Activated CD8-positive, alpha-beta T cell treated with anti-CD3 and anti-CD28 coated beads for 36 hours (primary cell): ENCODE results near the gene SLC35B3. TPM values are rescaled to one million over a fixed set of nuclear protein-coding genes. Genes with fewer than 3 reads are reported as not detected.

Source experiments
- ATAC-seq: fragments of 200-7000 bp; cut with Tn5 transposase; one replicate; pipeline ENCODE4 v1.10.0; 2021; ENCODE audit warnings: mild to moderate bottlenecking, moderate library complexity
- CTCF ChIA-PET: fragments of 350-600 bp; sonication (Branson Sonifier 250); formaldehyde crosslinking; loops from one replicate; lab custom pipeline; 2021; ENCODE audit warnings: antibody characterized with exemption; lab: Charles Lee
- POLR2A ChIA-PET: fragments of 350-600 bp; sonication (Branson Sonifier 250); formaldehyde crosslinking; loops from one replicate; lab custom pipeline; 2021; ENCODE audit warnings: antibody characterized with exemption; lab: Charles Lee
- DNase-seq: peaks from one replicate; pipeline ENCODE4 v3.0.0-alpha.2; 2020
- H3K27ac Mint-ChIP-seq: one replicate; pipeline ENCODE4 v1.8.0; 2021; ENCODE audit warnings: mild to moderate bottlenecking, mixed read lengths
- H3K27me3 Mint-ChIP-seq: one replicate; pipeline ENCODE4 v1.8.0; 2021; ENCODE audit warnings: mixed read lengths
- H3K36me3 Mint-ChIP-seq: one replicate; pipeline ENCODE4 v1.8.0; 2021; ENCODE audit warnings: low read depth, mixed read lengths
- H3K4me1 Mint-ChIP-seq: one replicate; pipeline ENCODE4 v1.8.0; 2021; ENCODE audit warnings: low read depth, mixed read lengths
- H3K4me3 Mint-ChIP-seq: one replicate; pipeline ENCODE4 v1.8.0; 2021; ENCODE audit warnings: mild to moderate bottlenecking, moderate library complexity, mixed read lengths
- H3K9me3 Mint-ChIP-seq: one replicate; pipeline ENCODE4 v1.8.0; 2021; ENCODE audit warnings: mixed read lengths
- CTCF ChIP-seq: fragments of 200-600 bp; IDR thresholded peaks from one replicate; pipeline ENCODE4 v1.8.0; 2022; ENCODE audit warnings: antibody characterized with exemption, mild to moderate bottlenecking
- intact Hi-C: fragments of 100-400 bp; cut with micrococcal nuclease; formaldehyde crosslinking; loops from one replicate; pipeline ENCODE4 v1.10.0; 2022
- total RNA-seq, 2 experiments: library from RNA; stranded (reverse); gene quantifications; one replicate each; pipeline ENCODE4 v1.2.3, GENCODE V29; 2021

SLC35B3 gene
- total RNA-seq, 2 experiments from 2014 or later: 7.1 to 7.8 TPM

DNA sequence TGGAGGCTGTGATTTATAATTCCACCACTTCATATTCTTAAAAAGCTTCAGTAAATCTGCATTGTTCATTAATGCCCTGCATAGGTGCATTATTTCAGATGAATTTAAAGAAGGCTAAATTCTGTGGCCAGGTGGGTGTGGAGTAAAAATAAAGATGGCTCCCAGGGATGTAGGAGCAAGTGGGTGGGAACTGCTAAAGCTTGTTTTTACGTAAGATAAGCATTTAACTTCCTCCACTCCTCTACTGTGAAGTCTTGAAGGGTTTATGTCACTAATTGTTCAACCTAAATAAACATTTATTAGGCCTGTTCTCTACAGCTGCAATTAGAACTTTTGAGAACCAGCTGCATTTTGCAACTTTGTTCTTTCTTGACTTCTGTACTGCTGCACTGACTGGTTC lies 6.8 kb upstream of the SLC35B3 start:
- intact Hi-C loops: no loop called here
- no peak for DNase-seq
- Mint-ChIP-seq H3K36me3 (no peaks in the 10 kb centered on the region), H3K27me3 (no peaks in the 10 kb centered on the region), H3K9me3 (no peaks in the 10 kb centered on the region), H3K27ac (no peak overlapping the region), H3K4me3 (no peak overlapping the region), H3K4me1 (no peaks in the 10 kb centered on the region)
- ChIA-PET CTCF (interaction anchor here (0.9 to 1.1 kb wide), 2 partner anchors 10 to 18 kb away, joined by 3 read pairs; no protein-coding TSS in a partner anchor), POLR2A (no interaction called here)
- ATAC-seq: no peak
- no peak for TF ChIP-seq CTCF

DNA sequence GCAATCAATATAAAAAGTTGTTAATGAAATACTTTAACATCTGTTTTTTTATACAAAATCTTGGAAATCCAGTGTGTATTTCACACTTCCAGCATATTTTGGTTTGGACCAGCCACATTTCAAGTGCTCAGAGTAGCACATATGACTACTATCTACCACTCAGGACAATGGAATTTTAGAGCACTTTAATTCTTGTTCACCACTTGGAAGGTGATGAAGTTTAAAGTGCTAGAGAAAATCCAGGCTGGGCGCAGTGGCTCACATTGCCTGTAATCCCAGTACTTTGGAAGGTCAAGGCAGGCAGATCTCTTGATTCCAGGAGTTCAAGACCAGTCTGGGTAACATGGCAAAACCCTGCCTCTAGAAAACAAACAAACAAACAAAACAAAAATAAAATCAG lies 6.1 kb upstream of the SLC35B3 start:
- ChIA-PET CTCF (interaction anchor here (0.9 to 1.1 kb wide), 2 partner anchors 9 to 18 kb away, joined by 3 read pairs; no protein-coding TSS in a partner anchor), POLR2A (no interaction called here)
- ATAC-seq (no peak), DNase-seq (no peak)
- Mint-ChIP-seq H3K27me3 (no peaks in the 10 kb centered on the region), H3K36me3 (no peaks in the 10 kb centered on the region), H3K9me3 (no peaks in the 10 kb centered on the region), H3K27ac (no peak overlapping the region), H3K4me1 (no peaks in the 10 kb centered on the region), H3K4me3 (no peak overlapping the region)
- no peak for TF ChIP-seq CTCF
- intact Hi-C loops: no loop called here

DNA sequence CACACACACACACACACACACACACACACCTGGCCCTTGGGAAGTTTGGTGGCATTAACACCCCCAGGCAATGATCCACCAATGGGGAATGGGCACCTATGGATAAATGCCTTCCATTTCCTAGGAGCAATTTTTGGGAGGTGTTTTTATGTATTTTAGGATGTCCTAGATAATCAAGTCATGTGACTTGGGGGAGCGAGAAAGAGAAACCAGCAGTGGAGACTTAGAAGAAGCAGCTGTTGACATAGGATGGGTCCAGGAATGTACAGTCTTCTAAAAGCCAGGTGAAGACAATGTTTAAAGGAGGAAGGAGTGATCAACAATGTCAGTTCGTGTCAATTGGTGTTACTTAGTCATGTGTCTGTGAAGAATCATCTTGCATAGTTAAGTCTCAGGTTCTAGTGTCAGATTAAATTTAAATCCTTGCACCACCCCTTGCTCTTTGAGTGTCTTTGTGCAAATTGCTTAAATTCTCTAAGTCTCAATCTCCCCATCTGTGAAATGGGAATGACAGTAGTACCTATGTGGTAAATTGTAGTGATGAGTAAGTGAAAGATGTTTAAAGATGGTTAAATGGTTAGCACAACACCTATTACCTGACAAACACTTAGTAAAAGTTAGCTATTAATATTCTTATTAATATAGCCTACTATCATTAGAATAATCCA lies 4.4 kb upstream of the SLC35B3 start:
- DNase-seq: no peak
- peaks cover 9% of the 10 kb centered on the region for H3K4me1 Mint-ChIP-seq
- no peak overlapping the region for H3K27ac Mint-ChIP-seq

DNA sequence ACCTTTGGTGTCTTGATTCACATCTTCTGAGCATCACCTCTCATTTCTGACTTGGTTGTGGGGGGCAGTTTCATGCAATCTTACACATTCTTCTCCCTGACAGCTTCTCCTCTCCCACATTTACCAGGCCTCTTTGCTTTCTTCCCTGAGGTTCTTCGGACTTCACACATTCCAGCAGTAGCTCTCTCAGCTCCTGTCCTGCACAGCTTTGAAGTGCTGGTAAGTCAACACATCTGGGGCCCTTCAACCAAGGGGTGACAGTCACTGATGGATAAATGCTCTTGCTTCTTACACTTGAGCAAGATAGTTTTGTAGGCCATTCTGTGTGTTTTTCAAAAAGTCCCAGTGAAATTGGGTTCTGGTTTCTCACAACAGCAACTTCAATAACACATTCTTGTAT lies 2.5 kb upstream of the SLC35B3 start:
- intact Hi-C loops: loop anchor here (10.0 kb wide), 1 partner anchor 333 kb away; the partner anchor contains the start of gene EEF1E1

More for the DNA sequence above, 4.4 kb upstream of the SLC35B3 start:
- Mint-ChIP-seq H3K4me3 (no peak overlapping the region), H3K36me3 (peaks cover 7% of the 10 kb centered on the region), H3K9me3 (peaks cover 1% of the 10 kb centered on the region), H3K27me3 (no peaks in the 10 kb centered on the region)
- ChIA-PET POLR2A (no interaction called here), CTCF (no interaction called here)
- intact Hi-C loops: loop anchor here (10.0 kb wide), 1 partner anchor 335 kb away; the partner anchor contains the start of gene EEF1E1
- no peak for TF ChIP-seq CTCF
- no peak for ATAC-seq

More for the DNA sequence above, 2.5 kb upstream of the SLC35B3 start:
- ChIA-PET CTCF (no interaction called here), POLR2A (no interaction called here)
- Mint-ChIP-seq H3K36me3 (peaks cover 15% of the 10 kb centered on the region), H3K27me3 (no peaks in the 10 kb centered on the region), H3K9me3 (peaks cover 1% of the 10 kb centered on the region), H3K4me3 (no peak overlapping the region), H3K27ac (no peak overlapping the region), H3K4me1 (peaks cover 21% of the 10 kb centered on the region)
- DNase-seq: no peak
- TF ChIP-seq CTCF: no peak
- no peak for ATAC-seq
